Omental fat pad (tissue), 4 donors: Measurements from ENCODE around the gene P2RX1. TPM values are rescaled to one million over a fixed set of nuclear protein-coding genes. Genes with fewer than 3 reads are reported as not detected.

Experiments
- ATAC-seq: fragments of 150-250 bp; one replicate; pipeline ENCODE4 v1.9.1; 2016; ENCODE audit warnings: mild to moderate bottlenecking, moderate library complexity; ENCODE audit not compliant: low FRiP score
- DNase-seq: peaks from one replicate; pipeline ENCODE4 v3.0.0-alpha.2; 2019; ENCODE audit warnings: low spot score
- CTCF ChIP-seq, 3 donors: fragments of 450-650 bp; IDR thresholded peaks; one replicate each; pipeline ENCODE4 v1.5.1; 2016 to 2017; ENCODE audit warnings: antibody characterized with exemption in 3 of 3, mild to moderate bottlenecking in 3 of 3, moderate library complexity in 2 of 3
- total RNA-seq, 4 donors: library from RNA; depleted of rRNA; stranded (reverse); fragments of >200 nt; gene quantifications; one replicate each; pipeline ENCODE4 v1.1.0, GENCODE V29; 2016

Gene P2RX1
- total RNA-seq, 4 donors from 2014 or later, result 1.1 to 4.7 (median 2.7) TPM

- no peak for TF ChIP-seq CTCF (IDR thresholded peaks at IDR 0.05)
- ATAC-seq (no peak), DNase-seq (no peak)
Measured at GRCh38 chr17:3847165-3847670, 69.0 kb downstream of the P2RX1 start.

Other genes with a start within 250 kb of the P2RX1 start
- gene TAX1BP3, start 247.9 kb downstream of the P2RX1 start, total RNA-seq, result 100 to 1,000 TPM in 2 of 4 donors, 10 to 100 TPM in 2; 69.8 to 141 (median 100) TPM
- 10 to 100 TPM in 3 of 4 donors, 1 to 10 TPM in 1; 9.8 to 19.4 (median 13.0) TPM for gene EMC6, start 247.7 kb downstream of the P2RX1 start, total RNA-seq
- 1 to 10 TPM in 1 of 4 donors, under 1 TPM in 3; 0.84 to 2.4 (median 0.94) TPM for gene P2RX5, start 220.3 kb downstream of the P2RX1 start, total RNA-seq
- gene HASPIN, start 192.6 kb downstream of the P2RX1 start, total RNA-seq, result under 1 TPM in 3 of 4 donors, not detected in 1; 0.19 to 0.69 (median 0.24) TPM
- gene ITGAE, start 115.3 kb downstream of the P2RX1 start, total RNA-seq, result 10 to 100 TPM; 17.0 to 30.7 (median 22.2) TPM
- gene NCBP3, start 70.2 kb downstream of the P2RX1 start, total RNA-seq, result 10 to 100 TPM; 16.3 to 31.9 (median 23.9) TPM
- gene CAMKK1, start 23.4 kb downstream of the P2RX1 start, total RNA-seq, result 1 to 10 TPM; 4.3 to 9.9 (median 8.2) TPM
- gene ATP2A3, start 48.0 kb upstream of the P2RX1 start, total RNA-seq, result 10 to 100 TPM in 1 of 4 donors, 1 to 10 TPM in 3; 2.9 to 12.3 (median 5.5) TPM
- gene ZZEF1, start 226.6 kb upstream of the P2RX1 start, total RNA-seq, result 10 to 100 TPM; 49.2 to 93.8 (median 66.1) TPM
- 10 to 100 TPM; 25.7 to 38.9 (median 36.2) TPM for gene CYB5D2, start 226.7 kb upstream of the P2RX1 start, total RNA-seq